Ishikawa (cell line): Measurements from ENCODE around the gene PIGZ.

Experiments
- CEBPB ChIP-seq: IDR thresholded peaks from 2 replicates; pipeline ENCODE4 v1.6.1; 2012
- EGR1 ChIP-seq: IDR thresholded peaks from 2 replicates; pipeline ENCODE4 v1.6.1; 2012
- MAX ChIP-seq: IDR thresholded peaks from 2 replicates; pipeline ENCODE4 v1.6.1; 2012
- REST ChIP-seq: IDR thresholded peaks from 2 replicates; pipeline ENCODE4 v1.6.1; 2012; ENCODE audit warnings: low read depth, mild to moderate bottlenecking
- TAF1 ChIP-seq: IDR thresholded peaks from 2 replicates; pipeline ENCODE4 v1.6.1; 2012; ENCODE audit warnings: low read depth, mild to moderate bottlenecking
- TCF12 ChIP-seq: IDR thresholded peaks from 2 replicates; pipeline ENCODE4 v1.6.1; 2012; ENCODE audit warnings: low read depth
- TEAD4 ChIP-seq: IDR thresholded peaks from 2 replicates; pipeline ENCODE4 v1.6.1; 2012
- YY1 ChIP-seq: IDR thresholded peaks from 2 replicates; pipeline ENCODE4 v1.6.1; 2012; ENCODE audit warnings: low read depth
- ZBTB7A ChIP-seq: IDR thresholded peaks from 2 replicates; pipeline ENCODE4 v1.6.1; 2012; ENCODE audit warnings: low read depth

GRCh38 chr3:197006446-197006845 lies 37.8 kb upstream of the PIGZ start:
- TF ChIP-seq MAX (no peak), ZBTB7A (no peak), YY1 (no peak), TAF1 (no peak), CEBPB (no peak), REST (no peak), EGR1 (no peak), TEAD4 (no peak), TCF12 (no peak)
